Smooth muscle cell (in vitro differentiated cells): Measurements from ENCODE around the gene RAB7A. TPM values are rescaled to one million over a fixed set of nuclear protein-coding genes. Genes with fewer than 3 reads are reported as not detected.

Experiments used
- DNase-seq: peaks from one replicate; lab custom pipeline; 2025; ENCODE audit not compliant: unreplicated experiment; lab: John Stamatoyannopoulos, UW
- H2AFZ ChIP-seq: fragments of 200-600 bp; sonication (generic); 2 replicates; pipeline ENCODE4 v1.6.0; 2016; ENCODE audit warnings: antibody characterized with exemption, low read depth, mild to moderate bottlenecking
- H3F3A ChIP-seq: fragments of 200-600 bp; sonication (generic); 2 replicates; pipeline ENCODE4 v1.6.0; 2017; ENCODE audit warnings: antibody characterized with exemption, low read depth
- H3K27ac ChIP-seq: fragments of 200-600 bp; sonication (generic); 2 replicates; pipeline ENCODE4 v1.5.1; 2016; ENCODE audit warnings: low read depth, mild to moderate bottlenecking
- H3K27me3 ChIP-seq: fragments of 200-600 bp; sonication (generic); 2 replicates; pipeline ENCODE4 v1.6.1; 2016; ENCODE audit warnings: low read depth, mild to moderate bottlenecking
- H3K36me3 ChIP-seq: fragments of 200-600 bp; sonication (generic); 2 replicates; pipeline ENCODE4 v1.5.1; 2016; ENCODE audit warnings: low read depth
- H3K4me1 ChIP-seq: fragments of 200-600 bp; sonication (generic); 2 replicates; pipeline ENCODE4 v1.5.1; 2016; ENCODE audit warnings: low read depth
- H3K4me2 ChIP-seq: fragments of 200-600 bp; sonication (generic); 2 replicates; pipeline ENCODE4 v1.6.0; 2016; ENCODE audit warnings: mild to moderate bottlenecking
- H3K4me3 ChIP-seq: fragments of 200-600 bp; sonication (generic); 2 replicates; pipeline ENCODE4 v1.5.1; 2016; ENCODE audit warnings: mild to moderate bottlenecking
- H3K79me2 ChIP-seq: fragments of 200-600 bp; sonication (generic); 2 replicates; pipeline ENCODE4 v1.6.0; 2016; ENCODE audit warnings: low read depth, mild to moderate bottlenecking
- H3K9ac ChIP-seq: fragments of 200-600 bp; sonication (generic); 2 replicates; pipeline ENCODE4 v1.6.0; 2016; ENCODE audit warnings: low read depth
- H3K9me3 ChIP-seq: fragments of 200-600 bp; sonication (generic); replicated peaks from 2 replicates; pipeline ENCODE4 v1.5.1; 2016; ENCODE audit warnings: low read depth
- H4K20me1 ChIP-seq: fragments of 200-600 bp; sonication (generic); 2 replicates; pipeline ENCODE4 v1.6.0; 2016; ENCODE audit warnings: low read depth
- CTCF ChIP-seq: fragments of 200-600 bp; sonication (generic); IDR thresholded peaks from 2 replicates; pipeline ENCODE4 v1.5.1; 2017; ENCODE audit warnings: borderline replicate concordance, mild to moderate bottlenecking, antibody characterized with exemption; ENCODE audit not compliant: insufficient read depth, poor library complexity, severe bottlenecking
- WGBS: methylation state at CpG from one replicate; pipeline ENCODE4 v1.1.7; 2016; ENCODE audit warnings: low lambda C conversion rate; 5-methylcytosine and 5-hydroxymethylcytosine counted together
- polyA plus RNA-seq: library from polyadenylated mRNA; unstranded; fragments of >200 nt; fragmentation: Nextera tagmentation; extraction: Ambion mirVana; gene quantifications from 2 replicates; pipeline ENCODE4 v1.2.1, GENCODE V29; 2016
- total RNA-seq: library from RNA; depleted of rRNA; stranded (reverse); fragments of >200 nt; gene quantifications from 2 replicates; pipeline ENCODE4 v1.2.3, GENCODE V29; 2014

RAB7A gene
- total and polyA plus RNA-seq, 2 experiments from 2014 or later = 103 to 169 TPM

DNA sequence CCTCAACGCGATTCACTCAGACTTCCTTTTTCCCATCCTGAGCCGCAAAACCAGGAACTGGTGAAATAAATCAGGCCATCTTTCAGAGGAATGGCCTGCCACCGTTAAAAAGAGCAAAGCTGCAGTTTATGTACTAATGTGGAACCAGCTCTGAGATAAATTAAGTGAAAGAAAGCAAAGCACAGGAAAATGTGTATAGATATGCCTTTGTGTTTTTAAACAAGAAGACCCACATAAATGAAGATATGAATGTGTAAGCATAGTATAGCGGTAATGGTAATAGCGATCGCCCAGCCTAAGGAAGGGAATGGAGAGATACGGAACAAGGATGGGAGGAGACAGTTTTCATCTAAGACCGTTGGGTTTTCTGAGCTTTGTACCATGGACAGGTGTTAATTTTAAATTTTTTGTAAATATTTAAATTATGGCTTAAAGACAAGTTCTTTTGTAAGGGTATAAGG lies 44.6 kb upstream of the RAB7A start:
- TF ChIP-seq CTCF = no peak
- no peak for DNase-seq

GRCh38 chr3:128683957-128684356 lies 42.0 kb upstream of the RAB7A start:
- DNase-seq = no peak
- Histone ChIP-seq H3K79me2 (no peaks in the 10 kb centered on the region), H3K27me3 (no peaks in the 10 kb centered on the region), H3F3A (peaks cover 12% of the 10 kb centered on the region), H4K20me1 (no peaks in the 10 kb centered on the region), H3K36me3 (no peaks in the 10 kb centered on the region), H2AFZ (no peak overlapping the region), H3K4me2 (no peak overlapping the region), H3K4me1 (peaks cover 7% of the 10 kb centered on the region), H3K9ac (no peak overlapping the region), H3K4me3 (no peak overlapping the region), H3K27ac (no peak overlapping the region), H3K9me3 (no peaks in the 10 kb centered on the region)
- TF ChIP-seq CTCF = no peak
- WGBS = 82% methylated on average over 3 of the region's 3 CpGs

More for the DNA sequence above, 44.6 kb upstream of the RAB7A start:
- peak overlapping the region; percentile 93 for H3K4me2 ChIP-seq
- H3K9ac ChIP-seq = peak overlapping the region; percentile 95
- H3K27me3 ChIP-seq = no peaks in the 10 kb centered on the region
- H3K4me3 ChIP-seq = peak overlapping the region; percentile 69
- H3K79me2 ChIP-seq = no peaks in the 10 kb centered on the region
- 47% methylated on average over 9 of the region's 9 CpGs for WGBS
- peak overlapping the region; percentile 98 for H2AFZ ChIP-seq
- H3K27ac ChIP-seq = peak overlapping the region; percentile 96
- no peaks in the 10 kb centered on the region for H3K36me3 ChIP-seq
- H4K20me1 ChIP-seq = no peaks in the 10 kb centered on the region
- peaks cover 12% of the 10 kb centered on the region for H3F3A ChIP-seq
- H3K4me1 ChIP-seq = peaks cover 7% of the 10 kb centered on the region
- no peaks in the 10 kb centered on the region for H3K9me3 ChIP-seq

GRCh38 chr3:128684986-128685726 lies 40.8 kb upstream of the RAB7A start:
- Histone ChIP-seq H3K4me3 (no peak overlapping the region), H3K4me1 (peaks cover 7% of the 10 kb centered on the region), H3K27me3 (no peaks in the 10 kb centered on the region), H3F3A (peaks cover 2% of the 10 kb centered on the region), H3K9me3 (no peaks in the 10 kb centered on the region), H3K36me3 (no peaks in the 10 kb centered on the region), H3K9ac (no peak overlapping the region), H4K20me1 (no peaks in the 10 kb centered on the region), H3K79me2 (no peaks in the 10 kb centered on the region), H3K4me2 (no peak overlapping the region), H2AFZ (no peak overlapping the region), H3K27ac (no peak overlapping the region)
- WGBS = 97% methylated on average over 11 of the region's 11 CpGs
- DNase-seq = no peak
- TF ChIP-seq CTCF = no peak

DNA sequence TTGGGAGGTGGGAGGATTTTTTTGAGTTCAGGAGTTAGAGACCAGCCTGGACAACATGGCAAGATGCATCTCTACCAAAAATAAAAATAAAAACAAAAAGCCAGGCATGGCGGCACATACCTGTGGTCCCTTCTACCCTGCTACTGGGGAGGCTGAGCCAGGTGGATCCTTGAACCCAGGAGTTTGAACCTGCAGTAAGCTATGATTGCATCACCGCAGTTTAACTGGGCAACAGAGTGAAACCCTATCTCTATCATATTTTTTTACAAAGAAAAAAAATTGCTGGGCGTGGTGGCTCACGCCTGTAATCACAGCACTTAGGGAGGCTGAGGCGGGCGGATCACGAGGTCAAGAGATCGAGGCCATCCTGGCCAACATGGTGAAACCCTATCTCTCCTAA lies 39.5 kb upstream of the RAB7A start:
- Histone ChIP-seq H3K27ac (no peak overlapping the region), H3K4me3 (no peak overlapping the region)
- no peak for DNase-seq

More for the DNA sequence above, 39.5 kb upstream of the RAB7A start:
- no peaks in the 10 kb centered on the region for H3K36me3 ChIP-seq
- H3K9me3 ChIP-seq = no peaks in the 10 kb centered on the region
- 97% methylated on average over 8 of the region's 8 CpGs for WGBS
- no peaks in the 10 kb centered on the region for H3F3A ChIP-seq
- no peak overlapping the region for H3K9ac ChIP-seq
- no peak for TF ChIP-seq CTCF
- no peak overlapping the region for H2AFZ ChIP-seq
- H3K4me2 ChIP-seq = no peak overlapping the region
- H3K27me3 ChIP-seq = no peaks in the 10 kb centered on the region
- no peaks in the 10 kb centered on the region for H4K20me1 ChIP-seq
- H3K79me2 ChIP-seq = no peaks in the 10 kb centered on the region
- peaks cover 4% of the 10 kb centered on the region for H3K4me1 ChIP-seq
